ENCODE results near the gene GNA12.

GNA12 gene

GRCh38 chr7:2720024-2720423, 124.1 kb downstream of the GNA12 start:
- TF ChIP-seq CTCF (conservative IDR thresholded peaks at IDR 0.05; ENCODE audit: low read length), result no peak
- DNase-seq (ENCODE audit: low read depth), result no peak
- no peak overlapping the region for H3K4me3 ChIP-seq (ENCODE audit: low read length)

GRCh38 chr7:2719007-2719406, 125.1 kb downstream of the GNA12 start:
- DNase-seq (ENCODE audit: low read depth), result no peak
- no peak overlapping the region for H3K4me3 ChIP-seq (ENCODE audit: low read length)
- peak; percentile 37 for TF ChIP-seq CTCF (conservative IDR thresholded peaks at IDR 0.05; ENCODE audit: low read length)

GRCh38 chr7:2718296-2718965, 125.7 kb downstream of the GNA12 start:
- TF ChIP-seq CTCF (conservative IDR thresholded peaks at IDR 0.05; ENCODE audit: low read length), result no peak
- no peak overlapping the region for H3K4me3 ChIP-seq (ENCODE audit: low read length)
- DNase-seq (ENCODE audit: low read depth), result no peak

GRCh38 chr7:2717293-2718261, 126.5 kb downstream of the GNA12 start:
- no peak overlapping the region for H3K4me3 ChIP-seq (ENCODE audit: low read length)
- DNase-seq (ENCODE audit: low read depth), result no peak
- TF ChIP-seq CTCF (conservative IDR thresholded peaks at IDR 0.05; ENCODE audit: low read length), result no peak

- no peak overlapping the region for H3K4me3 ChIP-seq (ENCODE audit: low read length)
- DNase-seq (ENCODE audit: low read depth), result no peak
Measured at GRCh38 chr7:2716906-2717292, 127.2 kb downstream of the GNA12 start.

GRCh38 chr7:2716488-2716887, 127.6 kb downstream of the GNA12 start:
- no peak for DNase-seq (ENCODE audit: low read depth)
- TF ChIP-seq CTCF (conservative IDR thresholded peaks at IDR 0.05; ENCODE audit: low read length), result no peak
- no peak overlapping the region for H3K4me3 ChIP-seq (ENCODE audit: low read length)

More at GRCh38 chr7:2716906-2717292, 127.2 kb downstream of the GNA12 start:
- no peak for TF ChIP-seq CTCF (conservative IDR thresholded peaks at IDR 0.05; ENCODE audit: low read length)
